ENCODE measurements around the gene THOC5.
"Not testable (repeated sequence)": the region's sequence is repeated elsewhere in the genome, so short reads cannot be mapped to it uniquely, and the experiment has no call there.

The THOC5 gene

GRCh38 chr22:29503811-29504372 lies 49.7 kb downstream of the THOC5 start:
- DNase-seq = no peak

DNA sequence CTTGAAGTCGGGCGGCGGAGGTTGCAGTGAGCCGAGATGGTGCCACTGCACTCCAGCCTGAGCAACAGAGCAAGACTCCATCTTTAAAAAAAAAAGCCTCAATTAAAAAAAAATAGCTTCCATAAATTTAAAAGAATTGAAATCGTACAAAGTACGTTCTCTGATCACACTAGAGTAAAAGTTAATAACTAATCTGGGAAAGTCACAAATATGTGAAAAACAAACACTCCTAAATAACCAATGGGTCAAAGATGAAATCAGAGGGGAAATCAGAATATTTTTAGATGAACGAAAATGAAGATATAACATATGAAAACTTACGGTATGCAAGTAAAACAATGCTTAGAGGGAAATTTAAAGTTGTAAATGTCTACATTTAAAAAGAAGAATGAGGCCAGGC lies 53.7 kb downstream of the THOC5 start:
- no peak for DNase-seq

DNA sequence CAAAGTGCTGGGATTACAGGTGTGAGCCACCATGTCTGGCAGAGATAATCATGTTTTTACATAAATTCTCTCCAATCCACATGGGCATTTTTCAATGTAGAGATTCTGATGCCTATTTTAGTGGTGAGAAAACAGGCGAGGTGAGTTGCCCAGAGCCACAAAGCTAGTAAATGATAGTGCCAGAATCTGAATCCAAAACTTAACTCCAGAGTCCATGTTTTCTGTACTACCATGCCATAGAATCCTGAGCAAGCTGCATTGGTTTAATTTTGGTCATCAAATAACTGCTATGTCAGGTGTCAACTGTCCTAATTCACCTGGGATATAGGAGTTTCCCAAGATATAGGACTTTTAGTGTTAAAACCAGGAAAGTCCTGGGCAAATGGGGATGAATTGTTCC lies 59.9 kb downstream of the THOC5 start:
- DNase-seq = no peak

DNA sequence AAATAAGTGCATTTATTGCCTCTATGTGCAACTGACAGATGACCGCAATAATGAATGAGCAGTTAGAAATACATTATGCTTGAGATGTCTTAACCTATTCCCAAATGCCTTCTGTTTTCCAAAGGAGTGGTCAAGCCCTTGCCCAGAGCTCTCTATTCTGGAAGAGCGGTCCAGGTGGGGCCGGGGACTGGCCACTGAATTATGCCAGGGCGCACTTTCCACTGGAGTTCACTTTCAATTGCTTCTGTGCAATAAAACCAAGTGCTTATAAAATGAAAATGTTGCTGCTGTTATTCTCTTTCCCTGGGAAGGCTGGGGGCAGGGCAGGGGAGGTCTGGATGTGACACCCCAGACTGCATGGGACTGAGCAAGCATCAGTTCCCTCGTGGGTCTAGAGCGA lies 62.5 kb downstream of the THOC5 start:
- DNase-seq = no peak

DNA sequence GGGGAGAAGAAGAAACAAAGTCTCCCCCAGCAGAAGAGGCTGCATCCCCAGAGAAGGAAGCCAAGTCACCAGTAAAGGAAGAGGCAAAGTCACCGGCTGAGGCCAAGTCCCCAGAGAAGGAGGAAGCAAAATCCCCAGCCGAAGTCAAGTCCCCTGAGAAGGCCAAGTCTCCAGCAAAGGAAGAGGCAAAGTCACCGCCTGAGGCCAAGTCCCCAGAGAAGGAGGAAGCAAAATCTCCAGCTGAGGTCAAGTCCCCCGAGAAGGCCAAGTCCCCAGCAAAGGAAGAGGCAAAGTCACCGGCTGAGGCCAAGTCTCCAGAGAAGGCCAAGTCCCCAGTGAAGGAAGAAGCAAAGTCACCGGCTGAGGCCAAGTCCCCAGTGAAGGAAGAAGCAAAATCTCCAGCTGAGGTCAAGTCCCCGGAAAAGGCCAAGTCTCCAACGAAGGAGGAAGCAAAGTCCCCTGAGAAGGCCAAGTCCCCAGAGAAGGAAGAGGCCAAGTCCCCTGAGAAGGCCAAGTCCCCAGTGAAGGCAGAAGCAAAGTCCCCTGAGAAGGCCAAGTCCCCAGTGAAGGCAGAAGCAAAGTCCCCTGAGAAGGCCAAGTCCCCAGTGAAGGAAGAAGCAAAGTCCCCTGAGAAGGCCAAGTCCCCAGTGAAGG lies 64.3 kb downstream of the THOC5 start:
- DNase-seq = not testable (repeated sequence)

DNA sequence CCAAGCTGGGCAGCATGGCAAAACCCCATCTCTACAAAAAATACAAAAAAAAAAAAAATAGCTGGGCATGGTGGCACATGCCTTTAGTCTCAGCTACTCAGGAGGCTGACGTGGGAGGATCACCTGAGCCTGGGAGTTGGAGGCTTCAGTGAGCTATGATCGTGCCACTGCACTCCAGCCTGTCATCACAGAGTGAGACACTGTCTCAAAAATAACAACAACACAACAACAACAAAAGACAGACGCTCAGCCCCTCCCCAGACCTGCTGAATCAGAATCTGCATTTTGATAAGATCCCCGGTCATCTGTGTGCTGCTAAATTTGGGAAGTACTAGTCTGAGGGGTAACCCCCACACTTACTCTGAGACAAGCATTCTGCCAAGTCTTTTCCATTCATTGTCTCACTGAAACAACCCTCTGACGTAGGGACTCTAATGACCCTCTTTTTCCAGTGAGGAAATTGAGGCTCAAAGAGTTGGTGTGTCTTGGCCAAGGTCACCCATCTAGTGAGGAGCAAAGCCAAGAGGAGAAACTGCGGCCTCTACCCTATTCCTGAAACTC lies 66.1 kb downstream of the THOC5 start:
- DNase-seq = no peak

GRCh38 chr22:29485448-29485847 lies 68.1 kb downstream of the THOC5 start:
- no peak for DNase-seq

DNA sequence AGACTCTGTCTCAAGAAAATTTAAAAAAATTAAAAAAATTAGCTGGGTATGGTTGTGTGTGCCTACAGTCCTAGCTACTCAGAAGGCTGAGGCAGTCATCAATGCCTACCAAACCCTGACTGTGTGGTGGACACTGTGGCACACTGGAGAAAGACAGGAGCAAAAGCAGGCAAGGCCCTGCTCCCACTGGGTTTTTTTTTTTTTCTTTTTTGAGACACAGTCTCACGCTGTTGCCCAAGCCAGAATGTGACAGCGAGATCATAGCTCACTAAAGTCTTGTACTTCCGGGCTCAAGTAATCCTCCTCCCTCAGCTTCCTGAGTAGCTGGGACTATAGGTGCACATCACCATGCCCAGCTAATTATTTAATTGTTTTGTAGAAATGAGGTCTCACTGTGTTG lies 68.9 kb downstream of the THOC5 start:
- DNase-seq = no peak

DNA sequence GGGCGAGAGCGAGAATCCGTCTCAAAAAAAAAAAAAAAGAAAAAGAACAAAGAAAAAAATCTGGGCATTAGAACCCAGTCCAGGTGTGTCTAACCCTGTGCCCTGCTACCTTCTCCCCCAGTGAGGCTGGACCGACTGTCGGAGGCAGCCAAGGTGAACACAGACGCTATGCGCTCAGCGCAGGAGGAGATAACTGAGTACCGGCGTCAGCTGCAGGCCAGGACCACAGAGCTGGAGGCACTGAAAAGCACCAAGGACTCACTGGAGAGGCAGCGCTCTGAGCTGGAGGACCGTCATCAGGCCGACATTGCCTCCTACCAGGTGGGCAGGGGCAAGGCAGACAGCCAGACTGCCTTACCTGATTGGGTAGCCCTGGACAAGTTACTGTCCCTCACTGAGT lies 70.3 kb downstream of the THOC5 start:
- DNase-seq = no peak

- no peak for DNase-seq
These were observed 70.8 kb downstream of the THOC5 start for GRCh38 chr22:29482726-29483125.

- DNase-seq = no peak
These were observed 71.3 kb downstream of the THOC5 start for GRCh38 chr22:29482253-29482652.

- no peak for DNase-seq
These were observed 72.1 kb downstream of the THOC5 start for GRCh38 chr22:29481265-29482000.

- peak; percentile 64 for DNase-seq
These were observed 72.9 kb downstream of the THOC5 start for GRCh38 chr22:29480512-29481264.

- no peak for DNase-seq
These were observed 73.4 kb downstream of the THOC5 start for GRCh38 chr22:29480262-29480511.

DNA sequence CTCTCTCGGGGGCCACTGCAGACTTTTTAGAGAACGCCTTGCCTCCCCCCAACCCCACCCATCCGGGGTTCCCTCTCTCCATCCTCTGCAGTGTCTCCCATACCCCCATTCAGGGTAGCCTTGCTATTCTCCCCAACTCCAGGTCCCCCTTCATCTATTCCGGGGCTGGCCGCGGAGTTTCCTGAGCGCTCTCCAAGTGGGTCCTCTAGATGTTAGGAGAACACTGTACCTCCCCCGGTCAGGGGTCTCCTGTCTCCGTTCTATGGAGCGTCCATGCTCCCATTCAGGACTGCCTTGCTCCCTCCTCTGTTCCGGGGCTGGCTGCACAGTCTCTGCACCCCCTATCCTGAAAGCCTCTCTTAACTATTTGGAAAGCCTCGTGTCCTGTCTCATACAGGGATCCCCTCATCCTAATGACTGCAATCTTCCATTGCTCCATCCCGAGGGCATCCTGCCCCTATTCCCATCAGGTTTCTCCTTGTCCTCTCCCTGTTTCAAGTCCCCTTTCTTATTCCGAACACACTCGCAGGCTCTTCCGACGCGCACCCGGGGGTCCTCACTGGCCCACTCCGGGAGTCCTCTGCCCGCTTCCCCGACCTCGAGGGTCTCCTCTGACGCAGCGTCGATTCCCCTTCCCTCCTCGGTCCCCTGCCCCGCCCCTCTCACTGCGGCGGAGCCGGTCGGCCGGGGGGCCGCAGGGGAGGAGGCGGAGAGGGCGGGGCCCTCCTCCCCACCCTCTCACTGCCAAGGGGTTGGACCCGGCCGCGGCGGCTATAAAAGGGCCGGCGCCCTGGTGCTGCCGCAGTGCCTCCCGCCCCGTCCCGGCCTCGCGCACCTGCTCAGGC lies 73.9 kb downstream of the THOC5 start, which contains the start of gene NEFH:
TSS of gene NEFH (plus strand) at position 802 of the 845 bp plus-strand sequence. CDS start 45 bp downstream, outside the sequence.
- no peak for DNase-seq

DNA sequence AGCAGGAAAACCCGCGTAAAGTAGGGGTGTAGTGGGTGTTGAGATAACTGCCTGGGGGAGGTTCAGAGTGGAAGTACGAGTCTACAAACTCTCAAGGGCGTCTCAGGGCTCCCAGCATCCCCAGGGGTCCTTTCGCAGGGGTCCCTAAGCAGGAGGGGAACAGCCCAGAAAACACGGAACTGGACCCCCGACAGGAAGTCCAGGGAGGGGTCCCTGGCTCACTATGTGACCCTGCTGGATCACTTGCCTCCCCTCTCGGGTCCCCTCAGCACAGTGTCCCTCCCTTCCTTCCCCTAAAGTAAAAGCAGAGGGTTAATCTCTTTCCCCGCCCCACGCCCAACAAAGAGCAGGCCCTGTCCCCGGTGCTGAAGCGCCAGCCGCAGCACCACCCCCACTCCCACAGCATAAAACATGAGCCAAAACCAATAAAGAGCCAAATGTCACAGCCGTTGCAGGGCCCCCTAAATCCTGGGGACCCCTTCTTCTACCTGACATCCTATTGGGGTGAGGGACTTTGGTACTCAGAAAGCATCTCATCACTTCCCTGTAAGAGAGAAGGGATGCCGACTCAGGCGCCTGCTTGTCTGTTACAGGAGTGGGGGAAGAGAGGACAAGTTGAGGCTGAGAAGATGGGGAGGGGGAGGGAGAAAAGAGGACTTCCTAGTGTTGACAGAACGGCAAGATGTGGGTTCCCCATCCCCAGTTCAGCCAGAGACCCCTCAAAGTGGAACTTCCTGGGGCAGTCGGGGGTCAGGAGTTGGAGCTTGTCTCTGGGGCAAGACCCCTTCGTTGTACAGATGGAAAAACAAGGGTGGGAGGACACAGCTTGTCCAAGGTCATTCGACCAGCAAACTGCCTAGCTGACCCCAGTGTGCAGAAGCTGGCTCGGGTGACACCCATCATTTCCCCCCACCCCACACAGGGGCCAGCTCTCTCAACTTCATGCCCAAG lies 75.0 kb downstream of the THOC5 start:
- DNase-seq = peak; percentile 64

DNA sequence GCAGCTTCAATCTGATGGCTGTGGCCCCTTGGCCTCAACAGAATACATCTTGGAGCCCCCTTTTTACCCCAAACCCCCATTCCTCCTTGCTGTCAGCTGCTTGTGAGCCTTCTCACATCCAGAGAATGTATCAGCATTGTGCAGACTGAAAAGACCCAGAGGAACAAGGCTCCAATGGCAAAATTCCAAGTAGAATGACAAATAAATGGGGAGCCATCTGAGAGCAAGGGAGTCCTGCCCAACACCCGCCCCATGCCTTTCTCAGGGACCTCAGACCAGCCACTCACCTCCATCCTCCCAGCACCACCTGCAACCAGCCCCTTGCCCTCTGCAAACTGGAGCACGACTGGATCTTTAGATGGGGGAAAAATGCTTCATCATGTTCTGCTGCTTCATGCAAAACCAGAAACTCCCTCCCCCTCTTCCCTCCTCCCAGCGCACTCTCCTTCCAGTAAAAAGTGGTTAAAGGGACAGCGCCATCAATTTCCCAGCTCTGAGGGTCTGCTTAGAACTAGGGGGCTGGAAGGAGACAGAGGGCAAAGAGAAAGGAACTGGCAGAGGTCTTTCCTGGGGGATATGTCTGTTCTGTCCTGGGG lies 75.7 kb downstream of the THOC5 start:
- no peak for DNase-seq

DNA sequence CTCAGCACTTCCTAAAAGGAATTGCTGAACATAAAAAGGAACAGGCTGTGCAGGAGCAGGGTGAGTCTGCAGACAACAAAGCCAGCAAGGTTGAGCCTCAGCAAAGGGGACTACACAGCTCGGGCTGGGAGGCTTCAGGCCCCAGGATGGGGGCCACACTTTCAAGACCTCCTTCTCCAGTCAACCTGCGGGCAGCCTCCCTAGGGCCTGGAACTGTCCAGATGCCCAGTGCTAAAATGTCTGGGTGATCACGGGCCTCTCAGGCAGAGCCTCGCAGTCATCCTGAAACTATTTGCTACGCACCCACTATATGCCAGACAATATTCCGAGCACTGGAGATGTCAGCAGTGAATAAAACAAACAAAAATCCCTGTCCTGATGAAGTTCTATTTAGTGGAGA lies 77.4 kb downstream of the THOC5 start:
- DNase-seq = no peak

DNA sequence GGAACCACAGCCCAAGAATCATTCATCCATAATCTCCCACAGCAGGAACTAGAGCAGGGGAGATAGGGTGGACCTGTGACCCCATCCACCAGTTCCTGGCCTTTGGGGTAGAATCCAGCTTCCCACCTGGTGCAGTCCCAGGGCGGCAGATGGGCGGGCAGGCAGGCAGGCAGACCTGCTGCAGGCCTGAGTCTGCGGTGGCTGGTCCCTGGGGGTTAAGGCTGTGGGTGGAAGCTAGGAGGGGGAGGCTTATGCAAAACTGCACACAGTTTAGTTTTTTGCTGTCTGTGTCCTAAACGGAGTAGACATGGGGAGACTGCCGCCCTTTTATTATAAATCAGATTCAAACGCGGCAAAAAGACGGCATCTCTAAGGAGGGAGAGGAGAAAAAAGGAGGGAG lies 78.0 kb downstream of the THOC5 start:
- DNase-seq = no peak

- no peak for DNase-seq
These were observed 80.6 kb downstream of the THOC5 start for GRCh38 chr22:29473001-29473400.
